Measurements from ENCODE around the gene NIN. TPM values are rescaled to one million over a fixed set of nuclear protein-coding genes. Genes with fewer than 3 reads are reported as not detected.

Gene NIN
- polyA plus RNA-seq, 1 donor from 2014 or later = 47.6 TPM

DNA sequence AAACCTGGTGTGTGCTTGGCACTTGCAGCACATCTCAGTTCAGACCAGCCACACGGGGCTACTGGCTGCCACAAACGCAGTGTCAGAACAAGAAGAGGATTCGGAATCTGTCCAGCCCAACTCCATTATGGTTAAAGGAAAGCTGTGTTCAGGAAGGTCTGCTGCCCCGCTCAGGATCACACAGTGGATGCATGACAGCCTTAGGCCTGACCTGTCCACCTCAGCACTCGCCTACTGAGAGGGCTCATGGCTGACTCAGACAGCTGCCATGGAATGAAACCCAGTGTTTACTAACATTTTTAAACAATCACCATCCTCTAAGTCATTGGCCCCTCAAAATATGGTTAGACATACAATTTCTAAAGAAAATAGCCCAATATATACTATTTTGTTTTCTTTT lies 5.6 kb upstream of the NIN start:
- no peaks in the 10 kb centered on the region for H3K9me2 ChIP-seq (ENCODE audit: insufficient read depth, low read length)
- no peaks in the 10 kb centered on the region for H3K36me3 ChIP-seq (ENCODE audit: insufficient read depth, low read length)
- H3K27ac ChIP-seq (ENCODE audit: low read length) = no peak overlapping the region
- no peak overlapping the region for H3K4me2 ChIP-seq (ENCODE audit: low read length)
- no peak overlapping the region for H3K9ac ChIP-seq (ENCODE audit: low read length)
- H3F3A ChIP-seq (ENCODE audit: insufficient read depth, low read length, poor library complexity, severe bottlenecking) = peaks cover 3% of the 10 kb centered on the region
- no peak overlapping the region for H2AFZ ChIP-seq (ENCODE audit: low read depth, low read length)
- TF ChIP-seq SMC3 (conservative IDR thresholded peaks at IDR 0.05; ENCODE audit: poor library complexity) (no peak), POLR2AphosphoS5 (IDR thresholded peaks at IDR 0.05) (no peak)
- TF ChIP-seq, protein P1, sequence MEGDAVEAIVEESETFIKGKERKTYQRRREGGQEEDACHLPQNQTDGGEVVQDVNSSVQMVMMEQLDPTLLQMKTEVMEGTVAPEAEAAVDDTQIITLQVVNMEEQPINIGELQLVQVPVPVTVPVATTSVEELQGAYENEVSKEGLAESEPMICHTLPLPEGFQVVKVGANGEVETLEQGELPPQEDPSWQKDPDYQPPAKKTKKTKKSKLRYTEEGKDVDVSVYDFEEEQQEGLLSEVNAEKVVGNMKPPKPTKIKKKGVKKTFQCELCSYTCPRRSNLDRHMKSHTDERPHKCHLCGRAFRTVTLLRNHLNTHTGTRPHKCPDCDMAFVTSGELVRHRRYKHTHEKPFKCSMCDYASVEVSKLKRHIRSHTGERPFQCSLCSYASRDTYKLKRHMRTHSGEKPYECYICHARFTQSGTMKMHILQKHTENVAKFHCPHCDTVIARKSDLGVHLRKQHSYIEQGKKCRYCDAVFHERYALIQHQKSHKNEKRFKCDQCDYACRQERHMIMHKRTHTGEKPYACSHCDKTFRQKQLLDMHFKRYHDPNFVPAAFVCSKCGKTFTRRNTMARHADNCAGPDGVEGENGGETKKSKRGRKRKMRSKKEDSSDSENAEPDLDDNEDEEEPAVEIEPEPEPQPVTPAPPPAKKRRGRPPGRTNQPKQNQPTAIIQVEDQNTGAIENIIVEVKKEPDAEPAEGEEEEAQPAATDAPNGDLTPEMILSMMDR (IDR thresholded peaks at IDR 0.05; ENCODE audit: poor library complexity, severe bottlenecking) = no peak
- TF ChIP-seq, protein P2, sequence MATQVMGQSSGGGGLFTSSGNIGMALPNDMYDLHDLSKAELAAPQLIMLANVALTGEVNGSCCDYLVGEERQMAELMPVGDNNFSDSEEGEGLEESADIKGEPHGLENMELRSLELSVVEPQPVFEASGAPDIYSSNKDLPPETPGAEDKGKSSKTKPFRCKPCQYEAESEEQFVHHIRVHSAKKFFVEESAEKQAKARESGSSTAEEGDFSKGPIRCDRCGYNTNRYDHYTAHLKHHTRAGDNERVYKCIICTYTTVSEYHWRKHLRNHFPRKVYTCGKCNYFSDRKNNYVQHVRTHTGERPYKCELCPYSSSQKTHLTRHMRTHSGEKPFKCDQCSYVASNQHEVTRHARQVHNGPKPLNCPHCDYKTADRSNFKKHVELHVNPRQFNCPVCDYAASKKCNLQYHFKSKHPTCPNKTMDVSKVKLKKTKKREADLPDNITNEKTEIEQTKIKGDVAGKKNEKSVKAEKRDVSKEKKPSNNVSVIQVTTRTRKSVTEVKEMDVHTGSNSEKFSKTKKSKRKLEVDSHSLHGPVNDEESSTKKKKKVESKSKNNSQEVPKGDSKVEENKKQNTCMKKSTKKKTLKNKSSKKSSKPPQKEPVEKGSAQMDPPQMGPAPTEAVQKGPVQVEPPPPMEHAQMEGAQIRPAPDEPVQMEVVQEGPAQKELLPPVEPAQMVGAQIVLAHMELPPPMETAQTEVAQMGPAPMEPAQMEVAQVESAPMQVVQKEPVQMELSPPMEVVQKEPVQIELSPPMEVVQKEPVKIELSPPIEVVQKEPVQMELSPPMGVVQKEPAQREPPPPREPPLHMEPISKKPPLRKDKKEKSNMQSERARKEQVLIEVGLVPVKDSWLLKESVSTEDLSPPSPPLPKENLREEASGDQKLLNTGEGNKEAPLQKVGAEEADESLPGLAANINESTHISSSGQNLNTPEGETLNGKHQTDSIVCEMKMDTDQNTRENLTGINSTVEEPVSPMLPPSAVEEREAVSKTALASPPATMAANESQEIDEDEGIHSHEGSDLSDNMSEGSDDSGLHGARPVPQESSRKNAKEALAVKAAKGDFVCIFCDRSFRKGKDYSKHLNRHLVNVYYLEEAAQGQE (IDR thresholded peaks at IDR 0.05; ENCODE audit: borderline replicate concordance) = no peak
- H3K79me2 ChIP-seq (replicated peaks; ENCODE audit: insufficient read depth, low read length) = no peaks in the 10 kb centered on the region
- no peaks in the 10 kb centered on the region for H4K20me1 ChIP-seq (ENCODE audit: insufficient read depth)
- no peak overlapping the region for H3K4me3 ChIP-seq (ENCODE audit: low read length)
- no peaks in the 10 kb centered on the region for H3K9me3 ChIP-seq (ENCODE audit: low read length)
- H3K27me3 ChIP-seq (ENCODE audit: insufficient read depth, low read depth, low read length) = no peaks in the 10 kb centered on the region

DNA sequence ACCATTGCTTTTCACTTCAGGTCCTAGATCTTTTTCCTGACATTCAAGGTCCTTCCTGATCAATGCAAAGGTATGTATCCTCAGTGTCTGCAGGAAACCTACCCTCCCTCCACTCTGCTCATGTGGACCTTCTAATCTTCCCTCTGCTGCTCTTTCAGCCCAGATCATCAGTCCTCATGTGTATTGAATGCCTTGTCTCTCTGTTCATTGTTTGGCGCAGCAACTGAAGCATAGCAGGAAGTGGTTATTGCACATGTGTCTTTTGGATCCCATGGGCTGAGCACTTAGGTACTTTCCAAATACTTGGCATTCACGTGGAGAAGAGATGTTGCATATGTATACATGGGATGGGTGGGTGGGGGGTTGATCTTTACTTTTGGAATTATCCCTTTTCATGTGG lies 4.3 kb upstream of the NIN start:
- Histone ChIP-seq H3K9me2 (ENCODE audit: insufficient read depth, low read length) (no peaks in the 10 kb centered on the region), H3K4me3 (ENCODE audit: low read length) (no peak overlapping the region), H3K36me3 (ENCODE audit: insufficient read depth, low read length) (no peaks in the 10 kb centered on the region), H3K79me2 (replicated peaks; ENCODE audit: insufficient read depth, low read length) (no peaks in the 10 kb centered on the region), H3K27ac (ENCODE audit: low read length) (no peak overlapping the region), H3K9ac (ENCODE audit: low read length) (no peak overlapping the region), H3K4me2 (ENCODE audit: low read length) (no peak overlapping the region), H3F3A (ENCODE audit: insufficient read depth, low read length, poor library complexity, severe bottlenecking) (peaks cover 3% of the 10 kb centered on the region), H2AFZ (ENCODE audit: low read depth, low read length) (no peak overlapping the region), H3K27me3 (ENCODE audit: insufficient read depth, low read depth, low read length) (no peaks in the 10 kb centered on the region), H4K20me1 (ENCODE audit: insufficient read depth) (no peaks in the 10 kb centered on the region), H3K9me3 (ENCODE audit: low read length) (no peaks in the 10 kb centered on the region)
- TF ChIP-seq TAF1 (IDR thresholded peaks at IDR 0.05; ENCODE audit: low read depth) (no peak), SMC3 (conservative IDR thresholded peaks at IDR 0.05; ENCODE audit: poor library complexity) (no peak), EZH2 (IDR thresholded peaks at IDR 0.05; ENCODE audit: borderline replicate concordance, insufficient read depth, low read length, poor library complexity, severe bottlenecking) (no peak), MXI1 (conservative IDR thresholded peaks at IDR 0.05; ENCODE audit: poor library complexity, severe bottlenecking) (no peak), EP300 (conservative IDR thresholded peaks at IDR 0.05; ENCODE audit: poor library complexity, severe bottlenecking) (no peak), POLR2AphosphoS5 (IDR thresholded peaks at IDR 0.05) (no peak), RAD21 (conservative IDR thresholded peaks at IDR 0.05) (no peak)
- TF ChIP-seq, protein P2 (IDR thresholded peaks at IDR 0.05; ENCODE audit: borderline replicate concordance) = no peak
- TF ChIP-seq, protein P1 (IDR thresholded peaks at IDR 0.05; ENCODE audit: poor library complexity, severe bottlenecking) = no peak
